Measurements from ENCODE around the gene TMEM219. TPM values are rescaled to one million over a fixed set of nuclear protein-coding genes. Genes with fewer than 3 reads are reported as not detected.

Gene TMEM219
- total RNA-seq, 1 experiment from 2014 or later, result 69.6 TPM

GRCh38 chr16:29940656-29941055 is 21.2 kb upstream of the TMEM219 start:
- no peak overlapping the region for H3K4me3 Mint-ChIP-seq
- peaks cover 16% of the 10 kb centered on the region; the same call in 1 of the 2 replicates for H3K9me3 Mint-ChIP-seq
- CTCF ChIA-PET, result interaction anchor here (1.1 kb wide), 1 partner anchor 11 kb away, joined by 6 read pairs; no protein-coding TSS in a partner anchor
- no peak for DNase-seq (ENCODE audit: low spot score)
- peaks cover 12% of the 10 kb centered on the region for H3K4me1 Mint-ChIP-seq
- no peak for TF ChIP-seq MLX (CRISPR knock-in tag; IDR thresholded peaks at IDR 0.05)
- TF ChIP-seq TEAD1 (CRISPR knock-in tag; IDR thresholded peaks at IDR 0.05), result no peak
- TF ChIP-seq ZNF423 (CRISPR knock-in tag; IDR thresholded peaks at IDR 0.05), result no peak
- TF ChIP-seq E2F5 (CRISPR knock-in tag; IDR thresholded peaks at IDR 0.05), result no peak
- TF ChIP-seq ZMAT4 (CRISPR knock-in tag; IDR thresholded peaks at IDR 0.05), result no peak
- no peak for TF ChIP-seq FOXJ3 (CRISPR knock-in tag; IDR thresholded peaks at IDR 0.05; ENCODE audit: borderline replicate concordance)
- no peak for TF ChIP-seq ATF2 (CRISPR knock-in tag; IDR thresholded peaks at IDR 0.05; ENCODE audit: borderline replicate concordance, low read depth)
- TF ChIP-seq ZNF317 (CRISPR knock-in tag; IDR thresholded peaks at IDR 0.05; ENCODE audit: borderline replicate concordance, low read depth), result no peak
- TF ChIP-seq ZNF396 (CRISPR knock-in tag; IDR thresholded peaks at IDR 0.05; ENCODE audit: borderline replicate concordance), result no peak
- no peak for TF ChIP-seq ATF6 (CRISPR knock-in tag; IDR thresholded peaks at IDR 0.05)
- no peak for TF ChIP-seq CREM (CRISPR knock-in tag; IDR thresholded peaks at IDR 0.05)
- TF ChIP-seq ZNF416 (CRISPR knock-in tag; IDR thresholded peaks at IDR 0.05), result no peak
- TF ChIP-seq E2F1 (CRISPR knock-in tag; IDR thresholded peaks at IDR 0.05), result no peak
- TF ChIP-seq IRF1 (CRISPR knock-in tag; IDR thresholded peaks at IDR 0.05), result no peak
- no peak for TF ChIP-seq GABPB1 (CRISPR knock-in tag; IDR thresholded peaks at IDR 0.05)
- H3K36me3 Mint-ChIP-seq, result no peaks in the 10 kb centered on the region
- H3K27ac Mint-ChIP-seq, result no peak overlapping the region
- no peak for ATAC-seq
- POLR2A ChIA-PET, result no interaction called here
- peaks cover 12% of the 10 kb centered on the region for H3K27me3 Mint-ChIP-seq (ENCODE audit: low read depth)

GRCh38 chr16:29943846-29944799 is 17.8 kb upstream of the TMEM219 start:
- Mint-ChIP-seq H3K9me3 (peaks cover 14% of the 10 kb centered on the region; the same call in 1 of the 2 replicates), H3K27ac (peak overlapping the region; percentile 60), H3K4me3 (no peak overlapping the region), H3K36me3 (no peaks in the 10 kb centered on the region), H3K27me3 (ENCODE audit: low read depth) (peaks cover 11% of the 10 kb centered on the region), H3K4me1 (peaks cover 12% of the 10 kb centered on the region)
- ChIA-PET CTCF (interaction anchor here (0.6 to 2.1 kb wide), 19 partner anchors 8 to 168 kb away, joined by 3 to 18 read pairs (median 5); partner anchors contain the start of genes KIF22, SEZ6L2, TAOK2 and TMEM219), POLR2A (interaction anchor here (0.8 to 1.5 kb wide), 4 partner anchors 17 to 793 kb away, joined by 3 to 7 read pairs (median 4); partner anchors contain the start of gene TMEM219)
- DNase-seq (ENCODE audit: low spot score) (peak; percentile 19), ATAC-seq (peak; percentile 94)
- TF ChIP-seq ZBTB21 (CRISPR knock-in tag; IDR thresholded peaks at IDR 0.05; ENCODE audit: borderline replicate concordance), result no peak
- no peak for TF ChIP-seq FOXJ3 (CRISPR knock-in tag; IDR thresholded peaks at IDR 0.05; ENCODE audit: borderline replicate concordance)
- no peak for TF ChIP-seq AFF4 (CRISPR knock-in tag; IDR thresholded peaks at IDR 0.05; ENCODE audit: borderline replicate concordance)
- TF ChIP-seq ATF6 (CRISPR knock-in tag; IDR thresholded peaks at IDR 0.05), result no peak
- no peak for TF ChIP-seq NR2C2 (CRISPR knock-in tag; IDR thresholded peaks at IDR 0.05)
